ENCODE measurements around the gene BAHD1.

DNA sequence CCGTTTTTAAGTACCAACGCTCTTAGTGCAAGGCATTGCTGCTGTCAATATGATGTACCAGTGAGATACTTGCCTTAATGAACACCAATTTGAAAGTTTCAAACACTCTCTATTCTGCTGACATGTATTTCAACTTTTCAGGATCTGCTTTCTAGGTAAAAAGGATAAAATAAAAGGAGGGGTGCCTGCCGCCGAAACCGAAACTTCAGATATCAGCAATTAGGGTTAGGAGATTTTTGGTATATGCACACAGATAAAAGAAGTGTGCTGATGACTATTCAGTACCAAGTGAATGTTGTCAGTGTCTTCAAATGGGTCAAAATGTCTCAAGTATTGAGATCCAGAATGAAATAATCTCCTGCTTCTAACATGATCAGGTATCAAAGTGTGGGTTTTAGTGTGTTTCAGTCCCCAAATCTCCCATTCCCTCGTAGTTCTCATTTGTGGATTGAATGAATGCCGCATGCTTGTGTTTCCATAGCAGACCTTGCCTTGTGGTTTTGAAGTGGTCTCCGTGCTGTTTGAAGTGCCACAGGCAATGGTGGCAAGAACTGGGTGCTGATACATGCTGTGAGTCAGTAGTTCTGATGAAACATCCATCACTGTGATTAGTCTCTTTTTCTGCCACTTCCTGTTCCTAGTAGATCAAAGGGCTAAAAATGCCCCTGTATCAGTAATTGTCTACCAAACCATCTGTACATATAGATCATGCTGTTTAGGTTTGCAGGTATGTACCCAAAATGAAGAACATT, 52.5 kb downstream of the BAHD1 start:
- TF ChIP-seq, protein P1, sequence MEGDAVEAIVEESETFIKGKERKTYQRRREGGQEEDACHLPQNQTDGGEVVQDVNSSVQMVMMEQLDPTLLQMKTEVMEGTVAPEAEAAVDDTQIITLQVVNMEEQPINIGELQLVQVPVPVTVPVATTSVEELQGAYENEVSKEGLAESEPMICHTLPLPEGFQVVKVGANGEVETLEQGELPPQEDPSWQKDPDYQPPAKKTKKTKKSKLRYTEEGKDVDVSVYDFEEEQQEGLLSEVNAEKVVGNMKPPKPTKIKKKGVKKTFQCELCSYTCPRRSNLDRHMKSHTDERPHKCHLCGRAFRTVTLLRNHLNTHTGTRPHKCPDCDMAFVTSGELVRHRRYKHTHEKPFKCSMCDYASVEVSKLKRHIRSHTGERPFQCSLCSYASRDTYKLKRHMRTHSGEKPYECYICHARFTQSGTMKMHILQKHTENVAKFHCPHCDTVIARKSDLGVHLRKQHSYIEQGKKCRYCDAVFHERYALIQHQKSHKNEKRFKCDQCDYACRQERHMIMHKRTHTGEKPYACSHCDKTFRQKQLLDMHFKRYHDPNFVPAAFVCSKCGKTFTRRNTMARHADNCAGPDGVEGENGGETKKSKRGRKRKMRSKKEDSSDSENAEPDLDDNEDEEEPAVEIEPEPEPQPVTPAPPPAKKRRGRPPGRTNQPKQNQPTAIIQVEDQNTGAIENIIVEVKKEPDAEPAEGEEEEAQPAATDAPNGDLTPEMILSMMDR (IDR thresholded peaks at IDR 0.05), result no peak
- TF ChIP-seq POLR2AphosphoS5 (IDR thresholded peaks at IDR 0.05) (no peak), EP300 (IDR thresholded peaks at IDR 0.05) (no peak), POLR2A (IDR thresholded peaks at IDR 0.05; ENCODE audit: low read depth) (no peak)
